Spleen (tissue), 11 donors: Measurements from ENCODE around the gene DNM2. TPM values are rescaled to one million over a fixed set of nuclear protein-coding genes. Genes with fewer than 3 reads are reported as not detected.
A peak's percentile ranks its signal among the peaks of the same experiment; 100 is the strongest.

Experiments used
- DNase-seq: peaks from one replicate; pipeline ENCODE4 v3.0.0-alpha.2; 2020
- H3K27ac ChIP-seq, 8 donors: fragments of 200-600 bp; sonication (generic) in 7 of 8; 1 replicate in 4 of 8; 2 replicates in 4 of 8; pipeline versions ENCODE4 v1.5.0 to v1.8.0; 2016 to 2021; ENCODE audit warnings: inconsistent platforms in 4 of 8, mild to moderate bottlenecking in 4 of 8, moderate library complexity in 1 of 8
- H3K27me3 ChIP-seq, 7 donors: fragments of 200-600 bp; sonication (generic) in 6 of 7; replicated peaks in 1 of 7; 1 replicate in 4 of 7; 2 replicates in 3 of 7; pipeline versions ENCODE4 v1.5.0 to v1.8.0; 2016 to 2021; ENCODE audit warnings: inconsistent platforms in 3 of 7, mild to moderate bottlenecking in 1 of 7
- H3K36me3 ChIP-seq, 6 donors: fragments of 200-600 bp; sonication (generic) in 5 of 6; 1 replicate in 4 of 6; 2 replicates in 2 of 6; pipeline versions ENCODE4 v1.5.0 to v1.8.0; 2016 to 2021; ENCODE audit warnings: inconsistent platforms in 2 of 6
- H3K4me1 ChIP-seq, 6 donors: fragments of 200-600 bp; sonication (generic) in 5 of 6; 1 replicate in 3 of 6; 2 replicates in 3 of 6; pipeline versions ENCODE4 v1.5.0 to v1.8.0; 2016 to 2021; ENCODE audit warnings: inconsistent platforms in 3 of 6
- H3K4me3 ChIP-seq, 8 donors: fragments of 200-600 bp; sonication (generic) in 7 of 8; 1 replicate in 4 of 8; 2 replicates in 4 of 8; pipeline versions ENCODE4 v1.5.0 to v1.8.0; 2016 to 2021; ENCODE audit warnings: inconsistent platforms in 4 of 8, mild to moderate bottlenecking in 4 of 8, moderate library complexity in 2 of 8
- H3K9me3 ChIP-seq, 8 donors: fragments of 200-600 bp; sonication (generic) in 7 of 8; 1 replicate in 4 of 8; 2 replicates in 4 of 8; pipeline versions ENCODE4 v1.5.0 to v1.8.0; 2016 to 2021; ENCODE audit warnings: inconsistent platforms in 4 of 8
- POLR2A ChIP-seq, 3 donors: fragments of 450-650 bp; IDR thresholded peaks; one replicate each; pipeline ENCODE4 v1.5.1; 2017; ENCODE audit warnings: antibody characterized with exemption in 3 of 3, mild to moderate bottlenecking in 1 of 3
- POLR2AphosphoS5 ChIP-seq, 3 donors: sonication (generic); formaldehyde crosslinking; IDR thresholded peaks; one replicate each; pipeline ENCODE4 v1.5.1; 2017; ENCODE audit warnings: antibody characterized with exemption in 3 of 3
- WGBS, 5 donors: extraction: QIAGEN DNeasy Blood & Tissue Kit in 3 of 5; methylation state at CpG; one replicate each; pipeline versions ENCODE4 v1.1.5 to v1.1.7; 2013 to 2018; 5-methylcytosine and 5-hydroxymethylcytosine counted together
- intact Hi-C: fragments of 100-400 bp; cut with DNase I; formaldehyde crosslinking; loops from one replicate; pipeline ENCODE4 v1.15.0; 2023; ENCODE audit warnings: low total_unique reads
- polyA plus RNA-seq, 3 donors: library from polyadenylated mRNA; stranded (reverse); fragments of 200-250 nt; gene quantifications; one replicate each; pipeline ENCODE4 v1.2.1, GENCODE V29; 2013
- total RNA-seq, 7 donors: library from RNA; depleted of rRNA in 3 of 7; stranded (reverse); fragments of >200 nt in 3 of 7; fragmentation: NEBNext Ultra II Directional in 4 of 7; extraction: Animal tissue kit (Norgen Biotek cat#: 25700) in 4 of 7; gene quantifications; one replicate each; pipeline versions ENCODE4 v1.1.0 to v1.2.1, GENCODE V29; 2016 to 2021
- TF ChIP-seq, protein P1 (sequence below), 11 experiments: fragments of 200-600 bp in 7 of 11; fragments of 450-650 bp in 4 of 11; sonication (generic) in 4 of 11; IDR thresholded peaks in 8 of 11; conservative IDR thresholded peaks in 3 of 11; 1 replicate in 7 of 11; 2 replicates in 4 of 11; pipeline versions ENCODE4 v1.4.0 to v1.8.0; 2016 to 2021; ENCODE audit warnings: antibody characterized with exemption in 11 of 11, inconsistent platforms in 4 of 11, mild to moderate bottlenecking in 1 of 11
- donor health status: healthy with polysubstance abuse.
- donor health status: DM: no; HTN: no; CAD: no; lungs with moderate emphysema.
- donor health status: DM: no; HTN: no; CAD: no.
- donor health status: Bipolar disorder and iron deficiency.
- donor health status: healthy.
- donor health status: DM: no; HTN: no; CAD: no.
- donor health status: DM: yes; HTN: yes; CAD: no.

Gene DNM2
- total and polyA plus RNA-seq, 10 donors: 57.1 to 298 (median 193) TPM

DNA sequence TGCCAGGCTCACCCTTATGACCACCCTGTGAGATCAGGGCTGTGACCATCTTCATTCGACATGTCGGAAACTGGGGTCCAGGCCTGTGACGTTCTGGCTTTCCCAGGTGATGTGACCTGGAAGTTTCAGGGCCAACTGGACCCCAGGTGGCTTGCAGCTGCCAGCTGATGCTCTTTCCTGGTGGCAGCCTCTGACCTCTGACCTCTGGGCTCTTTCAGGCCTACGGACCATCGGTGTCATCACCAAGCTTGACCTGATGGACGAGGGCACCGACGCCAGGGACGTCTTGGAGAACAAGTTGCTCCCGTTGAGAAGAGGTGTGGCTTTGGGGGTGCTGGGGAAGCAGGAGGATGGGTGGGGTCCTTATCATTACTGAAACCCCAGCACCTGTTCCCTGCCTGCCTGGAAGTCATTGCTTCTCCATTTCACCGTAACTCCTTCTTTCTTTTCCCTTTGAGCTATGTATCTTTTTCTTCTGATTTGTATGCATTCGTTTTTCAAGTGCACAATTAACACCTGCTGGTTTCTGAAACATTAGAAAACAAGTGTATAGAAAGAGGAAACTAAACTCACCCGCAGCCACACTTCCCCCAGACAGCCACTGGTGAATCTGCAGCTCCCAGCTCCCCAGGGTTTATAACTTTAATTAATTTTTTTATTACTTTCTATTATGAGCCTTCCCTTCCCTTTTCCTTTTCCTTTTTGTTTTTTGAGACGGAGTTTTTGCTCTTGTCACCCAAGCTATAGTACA lies 59.2 kb downstream of the DNM2 start:
- intact Hi-C loops: no loop called here
- Histone ChIP-seq H3K27me3 (no peaks in the 10 kb centered on the region), H3K4me3 (peak overlapping the region in 1 of 8 donors; percentile 28), H3K36me3 (peaks cover 0 to 100% (median 76%) of the 10 kb centered on the region in 6 donors), H3K27ac (peak overlapping the region; percentile 19 to 88 (median 68)), H3K9me3 (no peaks in the 10 kb centered on the region), H3K4me1 (peaks cover 22 to 90% (median 63%) of the 10 kb centered on the region in 6 donors)
- TF ChIP-seq POLR2AphosphoS5 (IDR thresholded peaks at IDR 0.05) (peak in 2 of 3 donors; percentile 21 to 56), POLR2A (IDR thresholded peaks at IDR 0.05) (no peak)
- TF ChIP-seq, protein P1, sequence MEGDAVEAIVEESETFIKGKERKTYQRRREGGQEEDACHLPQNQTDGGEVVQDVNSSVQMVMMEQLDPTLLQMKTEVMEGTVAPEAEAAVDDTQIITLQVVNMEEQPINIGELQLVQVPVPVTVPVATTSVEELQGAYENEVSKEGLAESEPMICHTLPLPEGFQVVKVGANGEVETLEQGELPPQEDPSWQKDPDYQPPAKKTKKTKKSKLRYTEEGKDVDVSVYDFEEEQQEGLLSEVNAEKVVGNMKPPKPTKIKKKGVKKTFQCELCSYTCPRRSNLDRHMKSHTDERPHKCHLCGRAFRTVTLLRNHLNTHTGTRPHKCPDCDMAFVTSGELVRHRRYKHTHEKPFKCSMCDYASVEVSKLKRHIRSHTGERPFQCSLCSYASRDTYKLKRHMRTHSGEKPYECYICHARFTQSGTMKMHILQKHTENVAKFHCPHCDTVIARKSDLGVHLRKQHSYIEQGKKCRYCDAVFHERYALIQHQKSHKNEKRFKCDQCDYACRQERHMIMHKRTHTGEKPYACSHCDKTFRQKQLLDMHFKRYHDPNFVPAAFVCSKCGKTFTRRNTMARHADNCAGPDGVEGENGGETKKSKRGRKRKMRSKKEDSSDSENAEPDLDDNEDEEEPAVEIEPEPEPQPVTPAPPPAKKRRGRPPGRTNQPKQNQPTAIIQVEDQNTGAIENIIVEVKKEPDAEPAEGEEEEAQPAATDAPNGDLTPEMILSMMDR (IDR thresholded peaks at IDR 0.05 in 8 of 11, conservative IDR thresholded peaks at IDR 0.05 in 3 of 11): no peak
- 37 to 46% (median 43%) methylated on average over 11 to 14 of the region's 14 CpGs for WGBS, 5 donors
- no peak for DNase-seq

DNA sequence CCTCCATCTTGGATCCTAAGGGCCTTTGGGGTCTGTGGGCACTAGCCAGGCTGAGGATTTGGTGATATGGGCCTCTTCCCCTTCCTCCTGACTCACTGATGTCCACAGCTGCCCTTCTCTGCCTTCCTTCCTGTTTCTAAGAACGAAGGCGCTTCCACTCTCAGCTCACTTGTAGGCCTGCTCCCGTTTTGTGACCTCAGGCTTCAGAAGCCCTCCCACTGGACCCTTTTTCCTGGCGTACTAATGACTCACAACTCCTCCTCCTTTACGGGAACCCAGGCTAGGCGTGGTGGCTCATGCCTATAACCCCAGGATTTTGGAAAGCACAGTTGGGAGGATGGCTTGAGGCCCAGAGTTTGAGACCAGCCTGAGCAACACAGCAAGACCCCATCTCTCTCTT lies 62.5 kb downstream of the DNM2 start:
- Histone ChIP-seq H3K36me3 (peaks cover 0 to 100% (median 81%) of the 10 kb centered on the region in 6 donors), H3K4me1 (peaks cover 30 to 100% (median 89%) of the 10 kb centered on the region in 6 donors), H3K27me3 (no peaks in the 10 kb centered on the region), H3K27ac (peak overlapping the region; percentile 63 to 88 (median 79)), H3K4me3 (peak overlapping the region in 1 of 8 donors; percentile 18), H3K9me3 (no peaks in the 10 kb centered on the region)
- no peak for DNase-seq
- WGBS, 5 donors: 26 to 58% (median 42%) methylated on average over 6 of the region's 6 CpGs
- TF ChIP-seq POLR2AphosphoS5 (IDR thresholded peaks at IDR 0.05) (peak in 2 of 3 donors; percentile 57 to 83), POLR2A (IDR thresholded peaks at IDR 0.05) (no peak)
- TF ChIP-seq, protein P1 (IDR thresholded peaks at IDR 0.05 in 8 of 11, conservative IDR thresholded peaks at IDR 0.05 in 3 of 11): no peak
- intact Hi-C loops: no loop called here

DNA sequence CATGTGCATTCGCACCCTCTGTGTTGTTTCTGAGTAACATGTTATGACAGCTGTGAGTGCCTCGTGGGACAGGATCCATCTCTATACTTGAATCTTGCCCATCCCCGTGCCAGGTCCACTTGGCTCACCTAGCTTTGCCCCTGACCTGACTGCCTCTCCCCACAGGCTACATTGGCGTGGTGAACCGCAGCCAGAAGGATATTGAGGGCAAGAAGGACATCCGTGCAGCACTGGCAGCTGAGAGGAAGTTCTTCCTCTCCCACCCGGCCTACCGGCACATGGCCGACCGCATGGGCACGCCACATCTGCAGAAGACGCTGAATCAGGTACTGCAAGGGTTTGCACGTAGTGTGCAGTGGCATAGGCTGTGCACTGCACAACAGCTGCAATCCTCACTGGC lies 64.9 kb downstream of the DNM2 start:
- no peaks in the 10 kb centered on the region for H3K27me3 ChIP-seq
- H3K36me3 ChIP-seq: peaks cover 0 to 100% (median 81%) of the 10 kb centered on the region in 6 donors
- peak; percentile 78 to 91 (median 90) for TF ChIP-seq POLR2AphosphoS5 (IDR thresholded peaks at IDR 0.05)
- TF ChIP-seq POLR2A (IDR thresholded peaks at IDR 0.05): no peak
- TF ChIP-seq, protein P1 (IDR thresholded peaks at IDR 0.05 in 8 of 11, conservative IDR thresholded peaks at IDR 0.05 in 3 of 11): peak in 1 of 11 experiments; percentile 13
- peak; percentile 88 for DNase-seq
- 46 to 71% (median 65%) methylated on average over 13 of the region's 13 CpGs for WGBS, 5 donors
- intact Hi-C loops: no loop called here
- no peak overlapping the region for H3K4me3 ChIP-seq
- no peaks in the 10 kb centered on the region for H3K9me3 ChIP-seq
- H3K27ac ChIP-seq: peak overlapping the region in 5 of 8 donors; percentile 22 to 88 (median 65)
- peaks cover 15 to 85% (median 71%) of the 10 kb centered on the region in 6 donors for H3K4me1 ChIP-seq

DNA sequence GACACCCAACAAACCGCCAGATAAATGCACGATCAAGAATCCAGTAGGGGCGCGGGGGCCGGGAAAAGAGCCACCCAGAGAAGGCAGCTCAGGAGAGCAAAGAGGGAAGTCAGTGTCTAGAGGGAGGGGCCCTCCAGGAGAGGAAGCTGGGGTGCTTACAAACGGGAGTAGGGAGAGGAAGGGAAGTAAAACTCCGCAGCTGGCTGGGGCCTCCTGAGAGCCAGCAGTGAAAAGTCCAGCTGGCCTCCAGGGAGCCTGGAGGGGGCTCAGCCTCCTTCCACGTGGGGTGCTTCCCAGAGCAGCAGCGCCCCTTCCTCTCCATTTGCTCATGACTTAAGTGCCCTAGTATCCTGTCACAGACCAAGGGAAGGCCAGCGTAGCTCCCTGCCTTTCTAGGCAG lies 66.4 kb downstream of the DNM2 start:
- Histone ChIP-seq H3K27ac (peak overlapping the region; percentile 22 to 88 (median 72)), H3K4me1 (peaks cover 12 to 71% (median 60%) of the 10 kb centered on the region in 6 donors), H3K9me3 (no peaks in the 10 kb centered on the region), H3K27me3 (no peaks in the 10 kb centered on the region), H3K36me3 (peaks cover 0 to 100% (median 85%) of the 10 kb centered on the region in 6 donors), H3K4me3 (peak overlapping the region in 1 of 8 donors; percentile 21)
- TF ChIP-seq, protein P1 (IDR thresholded peaks at IDR 0.05 in 8 of 11, conservative IDR thresholded peaks at IDR 0.05 in 3 of 11): peak in 1 of 11 experiments; percentile 6
- TF ChIP-seq POLR2A (IDR thresholded peaks at IDR 0.05): no peak
- peak; percentile 37 to 53 (median 52) for TF ChIP-seq POLR2AphosphoS5 (IDR thresholded peaks at IDR 0.05)
- intact Hi-C loops: no loop called here
- 29 to 39% (median 33%) methylated on average over 10 of the region's 10 CpGs for WGBS, 5 donors
- DNase-seq: peak; percentile 83
